Measurements from ENCODE around the gene SLC19A1. TPM values are rescaled to one million over a fixed set of nuclear protein-coding genes. Genes with fewer than 3 reads are reported as not detected.
"Not testable (repeated sequence)": the region's sequence is repeated elsewhere in the genome, so short reads cannot be mapped to it uniquely, and the experiment has no call there.

The SLC19A1 gene
- total RNA-seq, 1 experiment from 2014 or later: 8.3 TPM

GRCh38 chr21:45506241-45506817 lies 35.9 kb downstream of the SLC19A1 start:
- no peak for DNase-seq (ENCODE audit: low read depth)

- no peak for DNase-seq (ENCODE audit: low read depth)
These were observed 36.7 kb downstream of the SLC19A1 start for GRCh38 chr21:45505416-45506021.

GRCh38 chr21:45504516-45505415 lies 37.5 kb downstream of the SLC19A1 start:
- DNase-seq (ENCODE audit: low read depth): no peak

GRCh38 chr21:45504021-45504515 lies 38.2 kb downstream of the SLC19A1 start:
- no peak for DNase-seq (ENCODE audit: low read depth)

- DNase-seq (ENCODE audit: low read depth): not testable (repeated sequence)
These were observed 39.0 kb downstream of the SLC19A1 start for GRCh38 chr21:45503226-45503625.

- DNase-seq (ENCODE audit: low read depth): no peak
These were observed 39.6 kb downstream of the SLC19A1 start for GRCh38 chr21:45502600-45502999.

GRCh38 chr21:45502006-45502345 lies 40.3 kb downstream of the SLC19A1 start:
- no peak for DNase-seq (ENCODE audit: low read depth)

GRCh38 chr21:45501081-45502005 lies 40.9 kb downstream of the SLC19A1 start:
- not testable (repeated sequence) for DNase-seq (ENCODE audit: low read depth)

GRCh38 chr21:45499970-45500577 lies 42.2 kb downstream of the SLC19A1 start:
- no peak for DNase-seq (ENCODE audit: low read depth)

GRCh38 chr21:45499201-45499750 lies 43.0 kb downstream of the SLC19A1 start:
- DNase-seq (ENCODE audit: low read depth): no peak

- no peak for DNase-seq (ENCODE audit: low read depth)
These were observed 43.6 kb downstream of the SLC19A1 start for GRCh38 chr21:45498646-45499000.

- no peak for DNase-seq (ENCODE audit: low read depth)
These were observed 44.2 kb downstream of the SLC19A1 start for GRCh38 chr21:45497846-45498645.

- DNase-seq (ENCODE audit: low read depth): no peak
These were observed 45.0 kb downstream of the SLC19A1 start for GRCh38 chr21:45496968-45497845.

GRCh38 chr21:45496151-45496967 lies 45.9 kb downstream of the SLC19A1 start:
- DNase-seq (ENCODE audit: low read depth): no peak

GRCh38 chr21:45494851-45495680 lies 47.2 kb downstream of the SLC19A1 start:
- DNase-seq (ENCODE audit: low read depth): no peak

- DNase-seq (ENCODE audit: low read depth): no peak
These were observed 47.9 kb downstream of the SLC19A1 start for GRCh38 chr21:45494135-45494850.
